ENCODE measurements around the gene OR52W1.

- no peak for TF ChIP-seq CTCF (IDR thresholded peaks at IDR 0.05; ENCODE audit: low read length)
- TF ChIP-seq EZH2 (optimal IDR thresholded peaks at IDR 0.05; ENCODE audit: low read depth, low read length) = no peak
These were observed 17.5 kb downstream of the OR52W1 start for GRCh38 chr11:6216501-6216900.

Data from MM.1S (cell line).